OCI-LY1 (cell line): ENCODE results near the gene TMEM138.

Experiments
- CTCF ChIP-seq: fragments of 200-600 bp; sonication (generic), shearing (Covaris generic); IDR thresholded peaks from 2 replicates; pipeline ENCODE4 v1.5.1; 2017; ENCODE audit warnings: mild to moderate bottlenecking, antibody characterized with exemption, low read length, moderate library complexity, mixed read lengths
- EZH2 ChIP-seq: fragments of 200-600 bp; sonication (generic), shearing (Covaris generic); IDR thresholded peaks from 2 replicates; pipeline ENCODE4 v1.8.0; 2017; ENCODE audit warnings: borderline replicate concordance, mixed run types, mild to moderate bottlenecking, antibody characterized with exemption, low read length, moderate library complexity, mixed read lengths

- no peak for TF ChIP-seq CTCF
- no peak for TF ChIP-seq EZH2
Measured at GRCh38 chr11:61350336-61350735, 11.8 kb upstream of the TMEM138 start.
